K562 (cell line): Measurements from ENCODE around the gene MLLT6. TPM values are rescaled to one million over a fixed set of nuclear protein-coding genes. Genes with fewer than 3 reads are reported as not detected.
A peak's percentile ranks its signal among the peaks of the same experiment; 100 is the strongest.

Source experiments
- ARID1B ChIP-seq: fragments of 450-650 bp; IDR thresholded peaks from 2 replicates; pipeline ENCODE4 v1.6.1; 2016; ENCODE audit warnings: antibody characterized with exemption, mild to moderate bottlenecking, inconsistent platforms
- ARID4B ChIP-seq: sonication (generic); formaldehyde crosslinking; IDR thresholded peaks from 2 replicates; pipeline ENCODE4 v1.8.0; 2022; ENCODE audit warnings: mild to moderate bottlenecking, missing genetic modification reagents
- CGGBP1 ChIP-seq: fragments of 250-450 bp; sonication (Bioruptor Pico); IDR thresholded peaks from 2 replicates; pipeline ENCODE4 v1.9.0; 2021; ENCODE audit warnings: mild to moderate bottlenecking
- DACH1 ChIP-seq: fragments of 450-650 bp; IDR thresholded peaks from 2 replicates; pipeline ENCODE4 v1.6.1; 2018; ENCODE audit not compliant: partially characterized antibody
- HMGXB4 ChIP-seq: sonication (generic); formaldehyde crosslinking; IDR thresholded peaks from 2 replicates; pipeline ENCODE4 v1.8.1; 2023; ENCODE audit warnings: mild to moderate bottlenecking, missing genetic modification reagents
- MEIS2 ChIP-seq: fragments of 450-650 bp; IDR thresholded peaks from 2 replicates; pipeline ENCODE4 v1.6.1; 2014; ENCODE audit warnings: mild to moderate bottlenecking; ENCODE audit not compliant: partially characterized antibody
- PCBP2 ChIP-seq: fragments of 200-400 bp; formaldehyde crosslinking; IDR thresholded peaks from 2 replicates; pipeline ENCODE4 v1.6.1; 2018; ENCODE audit warnings: low read length, low read depth, mild to moderate bottlenecking, moderate library complexity; ENCODE audit not compliant: poor library complexity, severe bottlenecking
- PHF21A ChIP-seq: fragments of 450-650 bp; IDR thresholded peaks from 2 replicates; pipeline ENCODE4 v1.6.1; 2017; ENCODE audit warnings: low read depth, borderline replicate concordance
- RFX1 ChIP-seq: fragments of 450-650 bp; IDR thresholded peaks from 2 replicates; pipeline ENCODE4 v1.6.1; 2016; ENCODE audit warnings: mild to moderate bottlenecking, moderate library complexity
- STAT6 ChIP-seq: sonication (generic); formaldehyde crosslinking; IDR thresholded peaks from 2 replicates; pipeline ENCODE4 v1.8.1; 2023; ENCODE audit warnings: mild to moderate bottlenecking, missing genetic modification reagents
- TAF7 ChIP-seq: fragments of 450-650 bp; IDR thresholded peaks from 2 replicates; pipeline ENCODE4 v1.6.1; 2016; ENCODE audit warnings: missing genetic modification characterization, missing compliant biosample characterization
- ZNF41 ChIP-seq: fragments of 250-450 bp; sonication (Bioruptor Pico); conservative IDR thresholded peaks from 2 replicates; pipeline ENCODE4 v1.4.0; 2020; ENCODE audit warnings: mild to moderate bottlenecking
- ZNF431 ChIP-seq: sonication (generic); formaldehyde crosslinking; IDR thresholded peaks from 2 replicates; pipeline ENCODE4 v1.8.0; 2022; ENCODE audit warnings: mild to moderate bottlenecking, missing genetic modification reagents
- polyA plus RNA-seq, 8 experiments: library from polyadenylated mRNA; depleted of rRNA in 4 of 8; stranded (reverse) in 5 of 8; unstranded in 3 of 8; fragments of >200 nt; fragmentation: Nextera tagmentation in 2 of 8; fragmentation: Illumina TruSeq in 1 of 8; extraction: Ambion mirVana in 2 of 8; extraction: Trizol in 1 of 8; gene quantifications; 2 replicates each; pipeline versions ENCODE4 v1.2.1 to v1.2.3, GENCODE V29; 2011 to 2014; ENCODE audit warnings: inconsistent platforms in 1 of 8, missing spikeins in 1 of 8
- total RNA-seq, 7 experiments: library from RNA; depleted of rRNA in 6 of 7; stranded (reverse); fragments of >200 nt in 6 of 7; fragmentation: Illumina TruSeq in 2 of 7; extraction: Trizol in 2 of 7; gene quantifications; 2 replicates each; pipeline versions ENCODE4 v1.2.1 to v1.2.3, GENCODE V29; 2011 to 2021; ENCODE audit warnings: low replicate concordance in 1 of 7
- TF ChIP-seq, protein P1 (sequence below), 2 experiments: fragments of 200-800 bp in 1 of 2; sonication (Bioruptor generic) in 1 of 2; sonication (generic) in 1 of 2; formaldehyde crosslinking in 1 of 2; IDR thresholded peaks in 1 of 2; conservative IDR thresholded peaks in 1 of 2; 2 replicates each; pipeline versions ENCODE4 v1.5.0 to v1.6.1; 2016 to 2020; ENCODE audit warnings: missing compliant biosample characterization in 1 of 2, missing genetic modification characterization in 1 of 2, missing genetic modification reagents in 1 of 2

Gene MLLT6
- total and polyA plus RNA-seq, 9 of the 15 experiments (the other 6 are each of a cell fraction or from before 2014, with no cell fraction given) = 3.1 to 71.7 (median 30.0) TPM

- TF ChIP-seq STAT6 = peak; percentile 77
- no peak for TF ChIP-seq PCBP2
- peak; percentile 73; the same call in 1 of the 2 replicates for TF ChIP-seq HMGXB4 (CRISPR knock-in tag)
- TF ChIP-seq ARID4B (CRISPR knock-in tag) = 0 out of 2 replicates have a peak, but pooled peaks have one; percentile 38
- TF ChIP-seq RFX1 = no peak
- TF ChIP-seq MEIS2 = peak; percentile 5
- no peak for TF ChIP-seq ZNF41 (CRISPR knock-in tag)
- TF ChIP-seq CGGBP1 (CRISPR knock-in tag) = peak; percentile 63; the same call in 1 of the 2 replicates
- TF ChIP-seq PHF21A = no peak
- TF ChIP-seq, protein P1, sequence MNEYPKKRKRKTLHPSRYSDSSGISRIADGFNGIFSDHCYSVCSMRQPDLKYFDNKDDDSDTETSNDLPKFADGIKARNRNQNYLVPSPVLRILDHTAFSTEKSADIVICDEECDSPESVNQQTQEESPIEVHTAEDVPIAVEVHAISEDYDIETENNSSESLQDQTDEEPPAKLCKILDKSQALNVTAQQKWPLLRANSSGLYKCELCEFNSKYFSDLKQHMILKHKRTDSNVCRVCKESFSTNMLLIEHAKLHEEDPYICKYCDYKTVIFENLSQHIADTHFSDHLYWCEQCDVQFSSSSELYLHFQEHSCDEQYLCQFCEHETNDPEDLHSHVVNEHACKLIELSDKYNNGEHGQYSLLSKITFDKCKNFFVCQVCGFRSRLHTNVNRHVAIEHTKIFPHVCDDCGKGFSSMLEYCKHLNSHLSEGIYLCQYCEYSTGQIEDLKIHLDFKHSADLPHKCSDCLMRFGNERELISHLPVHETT (CRISPR knock-in tag; conservative IDR thresholded peaks at IDR 0.05 in 1 of 2, IDR thresholded peaks at IDR 0.05 in 1 of 2) = peak in 1 of 2 experiments; percentile 97; a peak in 2 of 4 replicates
- no peak for TF ChIP-seq ZNF431 (CRISPR knock-in tag)
- no peak for TF ChIP-seq DACH1
- no peak; the same call in 1 of the 2 replicates for TF ChIP-seq TAF7 (tag)
- TF ChIP-seq ARID1B = no peak
Observed at GRCh38 chr17:38702166-38702915, 2.7 kb upstream of the MLLT6 start (continued).
